H7 (cell line): ENCODE measurements around the gene APP. TPM values are rescaled to one million over a fixed set of nuclear protein-coding genes. Genes with fewer than 3 reads are reported as not detected.
"Not testable (repeated sequence)": the region's sequence is repeated elsewhere in the genome, so short reads cannot be mapped to it uniquely, and the experiment has no call there.

Source experiments
- DNase-seq: peaks from one replicate; pipeline ENCODE4 v3.0.0; 2012
- H3K27me3 ChIP-seq: 2 replicates; pipeline ENCODE4 v1.6.0; 2011; ENCODE audit warnings: mild to moderate bottlenecking, low read length; ENCODE audit not compliant: control insufficient read depth, insufficient read depth
- H3K36me3 ChIP-seq: replicated peaks from 2 replicates; pipeline ENCODE4 v1.5.1; 2011; ENCODE audit warnings: low read length; ENCODE audit not compliant: control insufficient read depth, insufficient read depth
- H3K4me3 ChIP-seq: 2 replicates; pipeline ENCODE4 v1.5.1; 2011; ENCODE audit warnings: low read depth, mild to moderate bottlenecking, control low read depth, low read length, moderate library complexity; ENCODE audit not compliant: insufficient read depth
- total RNA-seq: library from RNA; depleted of rRNA; stranded (reverse); fragments of >200 nt; shearing (Covaris generic); gene quantifications from 2 replicates; pipeline ENCODE4 v1.2.3, GENCODE V29; 2014

Gene APP
- total RNA-seq, 1 experiment from 2014 or later = 316 TPM

- Histone ChIP-seq H3K36me3 (peaks cover 2% of the 10 kb centered on the region), H3K27me3 (no peaks in the 10 kb centered on the region), H3K4me3 (no peak overlapping the region)
- DNase-seq = no peak
Measured at GRCh38 chr21:26041431-26042180, 129.0 kb downstream of the APP start.

- DNase-seq = no peak
- H3K36me3 ChIP-seq = peaks cover 3% of the 10 kb centered on the region
- H3K4me3 ChIP-seq = no peak overlapping the region
- no peaks in the 10 kb centered on the region for H3K27me3 ChIP-seq
Measured at GRCh38 chr21:26036916-26037315, 133.7 kb downstream of the APP start.

DNA sequence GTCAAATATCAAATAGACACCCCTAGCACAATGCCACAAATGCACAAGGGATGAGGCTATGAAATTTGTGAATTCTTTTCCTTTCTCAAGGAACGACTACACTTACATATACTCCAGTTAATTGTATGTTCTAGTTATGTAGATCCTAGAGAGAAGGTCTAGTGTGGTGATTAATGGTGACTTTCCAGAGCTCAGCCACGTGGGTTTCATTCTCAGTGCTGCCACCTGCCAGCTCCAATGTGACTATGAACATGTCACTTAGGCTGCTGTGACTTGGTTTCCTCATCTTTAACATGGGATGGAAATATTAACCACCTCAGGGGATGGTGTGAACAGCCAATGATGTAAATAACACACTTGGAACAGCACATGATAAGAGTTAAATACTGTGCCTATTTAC lies 138.3 kb downstream of the APP start:
- H3K4me3 ChIP-seq = no peak overlapping the region
- no peak for DNase-seq
- H3K36me3 ChIP-seq = peaks cover 2% of the 10 kb centered on the region; the same call in 1 of the 2 replicates
- H3K27me3 ChIP-seq = no peaks in the 10 kb centered on the region

DNA sequence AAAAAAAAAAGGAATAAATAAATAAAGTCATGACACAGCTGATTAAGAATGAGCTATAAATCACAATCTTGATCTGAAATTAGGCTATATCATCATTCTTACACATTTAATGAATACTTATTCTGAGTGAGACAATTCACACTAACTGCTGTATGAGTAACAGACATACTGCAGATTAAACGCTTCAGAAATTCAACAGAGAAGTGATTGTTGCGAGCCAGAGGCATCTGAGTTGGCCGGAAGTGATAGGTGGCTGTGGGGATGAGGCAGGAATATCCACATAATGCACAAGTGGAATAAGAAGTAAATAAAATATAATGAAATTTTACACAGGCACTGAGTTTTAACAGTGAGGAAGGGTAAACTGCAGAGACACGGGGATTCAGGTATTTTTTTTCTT lies 142.4 kb downstream of the APP start:
- H3K27me3 ChIP-seq = no peaks in the 10 kb centered on the region
- DNase-seq = no peak
- peaks cover 2% of the 10 kb centered on the region; the same call in 1 of the 2 replicates for H3K36me3 ChIP-seq
- no peak overlapping the region for H3K4me3 ChIP-seq

- DNase-seq = no peak
- Histone ChIP-seq H3K27me3 (no peaks in the 10 kb centered on the region), H3K4me3 (no peak overlapping the region), H3K36me3 (no peaks in the 10 kb centered on the region; the same call in 1 of the 2 replicates)
Measured at GRCh38 chr21:26027696-26028095, 142.9 kb downstream of the APP start.

GRCh38 chr21:26025536-26026512 lies 144.7 kb downstream of the APP start:
- DNase-seq = no peak
- no peaks in the 10 kb centered on the region for H3K36me3 ChIP-seq
- no peak overlapping the region for H3K4me3 ChIP-seq
- no peaks in the 10 kb centered on the region for H3K27me3 ChIP-seq

DNA sequence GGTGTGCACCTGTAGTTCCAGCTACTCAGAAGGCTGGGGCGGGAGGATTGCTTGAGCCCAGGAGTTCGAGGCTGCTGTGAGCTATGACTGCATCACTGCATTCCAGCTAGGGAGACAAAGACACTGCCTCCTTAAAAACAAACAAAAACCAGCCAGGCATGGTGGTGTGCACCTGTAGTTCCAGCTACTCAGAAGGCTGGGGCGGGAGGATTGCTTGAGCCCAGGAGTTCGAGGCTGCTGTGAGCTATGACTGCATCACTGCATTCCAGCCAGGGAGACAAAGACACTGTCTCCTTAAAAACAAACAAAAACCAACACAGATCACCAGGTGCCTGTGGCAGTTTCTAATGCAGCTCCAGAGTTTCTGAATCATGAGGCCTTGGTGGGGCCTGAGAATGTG lies 147.2 kb downstream of the APP start:
- H3K4me3 ChIP-seq, DNase-seq, H3K27me3 ChIP-seq, H3K36me3 ChIP-seq: not testable (repeated sequence)

GRCh38 chr21:26022598-26023337 lies 147.8 kb downstream of the APP start:
- DNase-seq, H3K4me3 ChIP-seq: not testable (repeated sequence)

GRCh38 chr21:26020510-26020909 lies 150.1 kb downstream of the APP start:
- peaks cover 1% of the 10 kb centered on the region for H3K36me3 ChIP-seq
- no peak overlapping the region for H3K4me3 ChIP-seq
- H3K27me3 ChIP-seq = no peaks in the 10 kb centered on the region
- DNase-seq = no peak

More at GRCh38 chr21:26022598-26023337, 147.8 kb downstream of the APP start:
- not testable (repeated sequence) for H3K27me3 ChIP-seq, H3K36me3 ChIP-seq

- Histone ChIP-seq H3K27me3 (no peaks in the 10 kb centered on the region), H3K36me3 (peaks cover 1% of the 10 kb centered on the region), H3K4me3 (no peak overlapping the region)
- no peak for DNase-seq
Measured at GRCh38 chr21:26020081-26020480, 150.5 kb downstream of the APP start.

- H3K36me3 ChIP-seq = peaks cover 1% of the 10 kb centered on the region
- H3K4me3 ChIP-seq = no peak overlapping the region
- no peak for DNase-seq
- H3K27me3 ChIP-seq = no peaks in the 10 kb centered on the region
Measured at GRCh38 chr21:26019236-26019635, 151.3 kb downstream of the APP start.

DNA sequence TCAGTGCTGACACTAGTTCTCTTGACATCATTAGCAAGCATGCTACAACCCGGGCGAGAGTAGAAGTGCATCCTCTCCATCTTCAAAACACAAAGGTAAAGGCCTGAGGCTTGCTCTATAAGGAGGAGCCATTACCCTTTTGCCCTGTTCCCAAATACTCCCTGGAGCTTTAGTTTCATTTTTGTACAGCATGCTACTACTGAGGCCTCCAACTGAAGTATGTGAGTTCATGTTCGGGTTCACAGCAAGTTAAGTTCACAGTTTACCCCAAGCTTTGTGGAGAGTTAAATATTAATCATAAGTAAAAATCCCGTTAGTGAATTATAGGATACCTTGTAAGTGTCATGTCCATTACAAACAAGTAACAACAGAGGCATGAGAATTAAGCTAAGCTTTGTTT lies 156.6 kb downstream of the APP start:
- no peak for DNase-seq
- H3K36me3 ChIP-seq = no peaks in the 10 kb centered on the region
- no peak overlapping the region for H3K4me3 ChIP-seq
- H3K27me3 ChIP-seq = no peaks in the 10 kb centered on the region

DNA sequence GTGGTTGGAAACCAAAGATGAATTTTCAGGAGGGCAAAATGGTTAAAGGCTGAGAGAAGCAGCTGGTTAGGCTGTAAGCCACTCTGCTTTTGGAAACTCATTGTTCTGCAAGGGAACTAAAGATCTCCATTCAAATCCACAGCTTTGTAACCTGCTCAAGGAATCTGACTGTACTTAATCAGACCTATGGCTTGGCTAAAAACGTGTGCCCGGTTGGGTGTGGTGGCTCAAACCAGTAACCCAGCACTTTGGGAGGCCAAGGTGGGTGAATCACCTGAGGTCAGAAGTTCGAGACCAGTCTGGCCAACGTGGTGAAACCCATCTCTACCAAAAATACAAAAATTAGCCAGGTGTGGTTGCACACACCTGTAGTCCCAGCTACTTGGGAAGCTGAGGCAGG lies 158.1 kb downstream of the APP start:
- H3K4me3 ChIP-seq, DNase-seq, H3K36me3 ChIP-seq, H3K27me3 ChIP-seq: not testable (repeated sequence)

- DNase-seq = no peak
- no peaks in the 10 kb centered on the region for H3K27me3 ChIP-seq
- H3K36me3 ChIP-seq = no peaks in the 10 kb centered on the region
- no peak overlapping the region for H3K4me3 ChIP-seq
Measured at GRCh38 chr21:26011292-26011940, 159.2 kb downstream of the APP start.
